Neural cell (in vitro differentiated cells): ENCODE results near the gene NLRP11. TPM values are rescaled to one million over a fixed set of nuclear protein-coding genes. Genes with fewer than 3 reads are reported as not detected.

Experiments used
- H2AFZ ChIP-seq: fragments of 200-600, 300-800 bp; sonication (generic), shearing (Covaris generic); 2 replicates; pipeline ENCODE4 v1.6.0; 2014; ENCODE audit warnings: low read depth, mild to moderate bottlenecking, antibody characterized with exemption, low read length, moderate library complexity
- H3F3A ChIP-seq: fragments of 200-600 bp; shearing (Covaris generic); 2 replicates; pipeline ENCODE4 v1.6.1; 2016; ENCODE audit warnings: mild to moderate bottlenecking, moderate library complexity, mixed read lengths, antibody characterized with exemption, low read length; ENCODE audit not compliant: insufficient read depth, poor library complexity, severe bottlenecking
- H3K27ac ChIP-seq: fragments of 200-600, 300-800 bp; sonication (generic), shearing (Covaris generic); 2 replicates; pipeline ENCODE4 v1.5.1; 2014; ENCODE audit warnings: mild to moderate bottlenecking, low read length, moderate library complexity
- H3K27me3 ChIP-seq: fragments of 300-800, 200-600 bp; sonication (generic), shearing (Covaris generic); 2 replicates; pipeline ENCODE4 v1.6.0; 2014; ENCODE audit warnings: mild to moderate bottlenecking, low read depth, low read length, moderate library complexity; ENCODE audit not compliant: insufficient read depth
- H3K36me3 ChIP-seq: fragments of 300-800, 200-600 bp; sonication (generic), shearing (Covaris generic); 2 replicates; pipeline ENCODE4 v1.5.1; 2014; ENCODE audit warnings: mild to moderate bottlenecking, antibody characterized with exemption, low read length, moderate library complexity; ENCODE audit not compliant: insufficient read depth
- H3K4me2 ChIP-seq: fragments of 300-800, 200-600 bp; sonication (generic), shearing (Covaris generic); 2 replicates; pipeline ENCODE4 v1.6.0; 2014; ENCODE audit warnings: mild to moderate bottlenecking, low read length
- H3K4me3 ChIP-seq: fragments of 300-800, 200-600 bp; sonication (generic), shearing (Covaris generic); 2 replicates; pipeline ENCODE4 v1.5.1; 2014; ENCODE audit warnings: mild to moderate bottlenecking, low read length, moderate library complexity
- H3K79me2 ChIP-seq: fragments of 200-600 bp; shearing (Covaris generic); replicated peaks from 2 replicates; pipeline ENCODE4 v1.6.0; 2014; ENCODE audit warnings: mild to moderate bottlenecking, low read length, moderate library complexity; ENCODE audit not compliant: insufficient read depth
- H3K9ac ChIP-seq: fragments of 300-800, 200-600 bp; sonication (generic), shearing (Covaris generic); 2 replicates; pipeline ENCODE4 v1.6.1; 2016; ENCODE audit warnings: mild to moderate bottlenecking, low read length, mixed read lengths
- H3K9me2 ChIP-seq: fragments of 200-600 bp; shearing (Covaris generic); 2 replicates; pipeline ENCODE4 v1.6.1; 2016; ENCODE audit warnings: mild to moderate bottlenecking, low read length, mixed read lengths; ENCODE audit not compliant: insufficient read depth
- H3K9me3 ChIP-seq: fragments of 200-600, 300-800 bp; sonication (generic), shearing (Covaris generic); 2 replicates; pipeline ENCODE4 v1.6.1; 2016; ENCODE audit warnings: mild to moderate bottlenecking, mixed run types, low read length, moderate library complexity, mixed read lengths
- H4K20me1 ChIP-seq: fragments of 200-600 bp; shearing (Covaris generic); 2 replicates; pipeline ENCODE4 v1.6.1; 2016; ENCODE audit warnings: mild to moderate bottlenecking, mixed run types; ENCODE audit not compliant: insufficient read depth
- CTCF ChIP-seq: fragments of 450-650 bp; IDR thresholded peaks from 2 replicates; pipeline ENCODE4 v1.5.1; 2014; ENCODE audit warnings: antibody characterized with exemption, mild to moderate bottlenecking, moderate library complexity; ENCODE audit not compliant: poor library complexity, severe bottlenecking
- EP300 ChIP-seq: fragments of 450-650 bp; conservative IDR thresholded peaks from 2 replicates; pipeline ENCODE4 v1.6.1; 2014; ENCODE audit warnings: antibody characterized with exemption, mild to moderate bottlenecking, moderate library complexity; ENCODE audit not compliant: poor library complexity, severe bottlenecking
- EZH2 ChIP-seq: fragments of 200-600, 300-800 bp; shearing (Covaris generic), sonication (generic); IDR thresholded peaks from 2 replicates; pipeline ENCODE4 v1.6.1; 2014; ENCODE audit warnings: antibody characterized with exemption, low read length, borderline replicate concordance, mild to moderate bottlenecking; ENCODE audit not compliant: insufficient read depth, poor library complexity, severe bottlenecking
- MXI1 ChIP-seq: fragments of 450-650 bp; conservative IDR thresholded peaks from 2 replicates; pipeline ENCODE4 v1.6.1; 2014; ENCODE audit warnings: antibody characterized with exemption, mild to moderate bottlenecking; ENCODE audit not compliant: poor library complexity, severe bottlenecking
- POLR2AphosphoS5 ChIP-seq: IDR thresholded peaks from 2 replicates; pipeline ENCODE4 v1.6.1; 2012
- RAD21 ChIP-seq: fragments of 450-650 bp; conservative IDR thresholded peaks from 2 replicates; pipeline ENCODE4 v1.6.1; 2014; ENCODE audit warnings: antibody characterized with exemption, mild to moderate bottlenecking, moderate library complexity
- REST ChIP-seq: IDR thresholded peaks from 2 replicates; pipeline ENCODE4 v1.6.1; 2012; ENCODE audit warnings: borderline replicate concordance
- SMC3 ChIP-seq: fragments of 450-650 bp; conservative IDR thresholded peaks from 2 replicates; pipeline ENCODE4 v1.6.1; 2014; ENCODE audit warnings: antibody characterized with exemption, mild to moderate bottlenecking, moderate library complexity; ENCODE audit not compliant: poor library complexity
- TAF1 ChIP-seq: IDR thresholded peaks from 2 replicates; pipeline ENCODE4 v1.6.1; 2012; ENCODE audit warnings: low read depth
- polyA plus RNA-seq: library from polyadenylated mRNA; depleted of rRNA; stranded (reverse); fragments of >200 nt; gene quantifications from 2 replicates; pipeline ENCODE4 v1.2.3, GENCODE V29; 2014

NLRP11 gene
- polyA plus RNA-seq, 1 donor from 2014 or later = not detected

- no peaks in the 10 kb centered on the region for H3K27me3 ChIP-seq
- no peak overlapping the region for H3K27ac ChIP-seq
- H3K9ac ChIP-seq = no peak overlapping the region
- H3K9me3 ChIP-seq = peaks cover 9% of the 10 kb centered on the region
- no peak overlapping the region for H3K4me3 ChIP-seq
- no peak overlapping the region for H2AFZ ChIP-seq
- no peaks in the 10 kb centered on the region for H3K36me3 ChIP-seq
- no peaks in the 10 kb centered on the region for H3K79me2 ChIP-seq
- H3F3A ChIP-seq = no peaks in the 10 kb centered on the region
- H3K4me2 ChIP-seq = no peak overlapping the region
- TF ChIP-seq EP300 = no peak
- no peak for TF ChIP-seq TAF1
- TF ChIP-seq REST = no peak
- TF ChIP-seq MXI1 = no peak
- no peak for TF ChIP-seq EZH2
- no peak for TF ChIP-seq POLR2AphosphoS5
- TF ChIP-seq CTCF = no peak
- no peak for TF ChIP-seq RAD21
- TF ChIP-seq SMC3 = no peak
- no peaks in the 10 kb centered on the region for H4K20me1 ChIP-seq
- H3K9me2 ChIP-seq = no peaks in the 10 kb centered on the region
These were observed 19.4 kb downstream of the NLRP11 start for GRCh38 chr19:55812449-55812848.

GRCh38 chr19:55811340-55811739, 20.5 kb downstream of the NLRP11 start:
- no peak for TF ChIP-seq RAD21
- TF ChIP-seq SMC3 = no peak
- TF ChIP-seq MXI1 = no peak
- Histone ChIP-seq H2AFZ (no peak overlapping the region), H3K27ac (no peak overlapping the region), H3K9me2 (no peaks in the 10 kb centered on the region), H3K27me3 (no peaks in the 10 kb centered on the region), H3K9me3 (peaks cover 9% of the 10 kb centered on the region), H3K4me2 (no peak overlapping the region), H4K20me1 (no peaks in the 10 kb centered on the region), H3K36me3 (no peaks in the 10 kb centered on the region), H3K4me3 (no peak overlapping the region), H3K79me2 (no peaks in the 10 kb centered on the region), H3K9ac (no peak overlapping the region), H3F3A (no peaks in the 10 kb centered on the region)
